Thyroid gland (tissue), 4 donors: Measurements from ENCODE around the gene CIITA.

ENCODE experiments used
- CTCF ChIP-seq, 6 experiments: fragments of 200-600 bp in 3 of 6; fragments of 450-650 bp in 3 of 6; sonication (generic) in 3 of 6; IDR thresholded peaks; one replicate each; pipeline ENCODE4 v1.5.1; 2016 to 2019; ENCODE audit warnings: antibody characterized with exemption in 6 of 6, mild to moderate bottlenecking in 2 of 6, inconsistent platforms in 1 of 6, moderate library complexity in 1 of 6
- POLR2A ChIP-seq, 2 donors: fragments of 450-650 bp; IDR thresholded peaks; one replicate each; pipeline ENCODE4 v1.6.1; 2017; ENCODE audit warnings: antibody characterized with exemption in 2 of 2, mild to moderate bottlenecking in 2 of 2, moderate library complexity in 1 of 2

DNA sequence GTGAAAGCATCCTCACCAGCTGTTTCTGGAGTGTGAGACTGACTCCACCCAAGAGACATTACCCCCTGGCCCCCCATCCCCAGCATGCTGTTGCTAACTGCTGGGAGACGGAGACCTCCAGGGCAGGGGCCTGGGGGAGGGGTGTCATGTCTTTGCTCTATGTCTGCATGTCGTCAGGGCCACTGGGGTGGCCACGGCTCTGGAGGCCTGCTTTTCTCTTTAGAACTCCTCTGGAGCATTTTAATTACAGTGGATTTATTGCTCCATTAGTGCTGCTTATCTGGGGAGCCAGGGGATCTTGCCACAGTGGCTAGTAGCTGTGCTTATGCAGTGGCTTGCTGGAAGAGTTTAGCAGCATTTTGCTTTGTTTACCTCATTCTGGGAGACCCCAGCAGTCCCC is 99.6 kb downstream of the CIITA start:
- no peak for TF ChIP-seq CTCF (IDR thresholded peaks at IDR 0.05)
- TF ChIP-seq POLR2A (IDR thresholded peaks at IDR 0.05): no peak
